Pancreas (tissue), 10 donors: ENCODE measurements around the gene RNF182. TPM values are rescaled to one million over a fixed set of nuclear protein-coding genes. Genes with fewer than 3 reads are reported as not detected.
A peak's percentile ranks its signal among the peaks of the same experiment; 100 is the strongest.

ENCODE experiments used
- ATAC-seq, 4 donors: fragments of 200-7000 bp; cut with Tn5 transposase; one replicate each; pipeline versions ENCODE4 v1.8.0 to v1.9.1; 2020; ENCODE audit warnings: mild to moderate bottlenecking in 4 of 4, moderate library complexity in 4 of 4
- DNase-seq, 6 donors: peaks; one replicate each; pipeline ENCODE4 v3.0.0-alpha.2; 2020
- FAIRE-seq: peaks from 2 replicates; lab custom pipeline; 2012; peaks lifted over from hg19 to GRCh38; lab: Jason Lieb, UNC
- H3K27ac ChIP-seq, 4 donors: fragments of 200-600 bp; sonication (generic); 1 replicate in 3 of 4; 2 replicates in 1 of 4; pipeline versions ENCODE4 v1.5.0 to v1.8.0; 2020
- H3K27me3 ChIP-seq, 4 donors: fragments of 200-600 bp; one replicate each; pipeline ENCODE4 v1.8.0; 2021
- H3K36me3 ChIP-seq, 3 donors: fragments of 200-600 bp; sonication (generic) in 1 of 3; one replicate each; pipeline versions ENCODE4 v1.5.0 to v1.8.0; 2020 to 2021
- H3K4me1 ChIP-seq, 3 donors: fragments of 200-600 bp; one replicate each; pipeline ENCODE4 v1.8.0; 2021
- H3K4me3 ChIP-seq, 4 donors: fragments of 200-600 bp; sonication (generic) in 2 of 4; one replicate each; pipeline versions ENCODE4 v1.5.0 to v1.8.0; 2020 to 2021
- H3K9me3 ChIP-seq, 4 donors: fragments of 200-600 bp; one replicate each; pipeline ENCODE4 v1.8.0; 2021
- CTCF ChIP-seq, 4 donors: fragments of 200-600 bp; sonication (generic) in 3 of 4; IDR thresholded peaks; one replicate each; pipeline versions ENCODE4 v1.5.0 to v1.8.0; 2021; ENCODE audit warnings: antibody characterized with exemption in 4 of 4
- WGBS, 2 donors: extraction: QIAGEN DNeasy Blood & Tissue Kit; methylation state at CpG; one replicate each; pipeline ENCODE4 v1.1.7; 2013; 5-methylcytosine and 5-hydroxymethylcytosine counted together
- intact Hi-C, 3 donors: fragments of 100-400 bp; cut with DNase I; formaldehyde crosslinking; loops; one replicate each; pipeline versions ENCODE4 v1.11.1 to v1.14.2; 2022
- polyA plus RNA-seq, 2 donors: library from polyadenylated mRNA; stranded (reverse); fragments of 200-250 nt; gene quantifications; one replicate each; pipeline ENCODE4 v1.2.3, GENCODE V29; 2013
- total RNA-seq, 6 donors: library from RNA; stranded (reverse); fragmentation: NEBNext Ultra II Directional in 4 of 6; extraction: Animal tissue kit (Norgen Biotek cat#: 25700) in 4 of 6; gene quantifications; one replicate each; pipeline versions ENCODE4 v1.2.1 to v1.2.4, GENCODE V29; 2021 to 2023
- donor health status: healthy with polysubstance abuse.
- donor health status: DM: no; HTN: no; CAD: no; lungs with moderate emphysema.
- donor health status: DM: no; HTN: no; CAD: no.
- donor health status: control.
- donor health status: control.
- donor health status: Bipolar disorder and iron deficiency.
- donor health status: DM: yes; HTN: yes; CAD: no.
- donor health status: DM: no; HTN: no; CAD: no.
- donor health status: DM: no; HTN: no; CAD: no.
- donor health status: DM: yes; HTN: yes; CAD: no.

Gene RNF182
- total and polyA plus RNA-seq, 8 donors = 0.34 to 2.2 (median 0.77) TPM

GRCh38 chr6:14002176-14002947 is 77.6 kb downstream of the RNF182 start:
- Histone ChIP-seq H3K9me3 (no peaks in the 10 kb centered on the region), H3K36me3 (no peaks in the 10 kb centered on the region), H3K4me1 (no peaks in the 10 kb centered on the region), H3K27ac (no peak overlapping the region), H3K27me3 (no peaks in the 10 kb centered on the region), H3K4me3 (no peak overlapping the region)
- ATAC-seq (no peak), DNase-seq (peak in 1 of 6 donors; percentile 40), FAIRE-seq (no peak)
- intact Hi-C loops = no loop called here
- WGBS, 2 donors = 93 to 96% methylated on average over 45 to 47 of the region's 47 CpGs
- TF ChIP-seq CTCF (IDR thresholded peaks at IDR 0.05) = no peak

DNA sequence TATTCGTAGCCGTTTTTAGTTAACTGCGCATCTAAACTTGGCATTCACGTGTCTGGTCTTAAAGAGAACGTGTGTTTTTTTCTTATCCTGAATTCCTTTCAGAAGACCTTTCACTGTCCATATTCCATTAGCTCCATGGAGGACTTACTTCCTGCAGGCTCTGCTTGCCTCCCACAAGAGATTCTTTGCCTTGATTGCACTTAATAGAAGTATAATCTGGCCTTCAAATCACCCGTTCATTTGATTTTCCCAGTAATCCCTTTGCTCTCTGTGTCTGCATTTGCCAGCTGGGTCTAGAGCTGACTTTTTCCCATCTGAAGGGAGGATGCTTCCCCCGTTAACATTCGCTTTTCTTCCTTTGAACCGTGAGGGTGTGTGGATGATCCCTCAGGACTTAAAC is 79.5 kb downstream of the RNF182 start:
- intact Hi-C loops = no loop called here
- H3K4me3 ChIP-seq = no peak overlapping the region
- ATAC-seq (no peak), FAIRE-seq (no peak), DNase-seq (no peak)
- TF ChIP-seq CTCF (IDR thresholded peaks at IDR 0.05) = no peak
- no peaks in the 10 kb centered on the region for H3K36me3 ChIP-seq
- H3K9me3 ChIP-seq = no peaks in the 10 kb centered on the region
- H3K27ac ChIP-seq = no peak overlapping the region
- no peaks in the 10 kb centered on the region for H3K4me1 ChIP-seq
- no peaks in the 10 kb centered on the region for H3K27me3 ChIP-seq
- WGBS, 2 donors = 72 to 75% methylated on average over 9 of the region's 9 CpGs

- FAIRE-seq (no peak), DNase-seq (no peak), ATAC-seq (no peak)
- no peaks in the 10 kb centered on the region for H3K27me3 ChIP-seq
- no peaks in the 10 kb centered on the region for H3K9me3 ChIP-seq
- no peak overlapping the region for H3K27ac ChIP-seq
- H3K36me3 ChIP-seq = no peaks in the 10 kb centered on the region
- WGBS, 2 donors = 66 to 78% methylated on average over 5 of the region's 5 CpGs
- intact Hi-C loops = no loop called here
- no peak overlapping the region for H3K4me3 ChIP-seq
- no peak for TF ChIP-seq CTCF (IDR thresholded peaks at IDR 0.05)
- H3K4me1 ChIP-seq = no peaks in the 10 kb centered on the region
These were observed 84.1 kb downstream of the RNF182 start for GRCh38 chr6:14008809-14009208.

- DNase-seq = no peak
- Histone ChIP-seq H3K4me1 (no peaks in the 10 kb centered on the region), H3K4me3 (no peak overlapping the region), H3K27ac (no peak overlapping the region), H3K9me3 (no peaks in the 10 kb centered on the region), H3K36me3 (no peaks in the 10 kb centered on the region), H3K27me3 (no peaks in the 10 kb centered on the region)
- intact Hi-C loops = no loop called here
- ATAC-seq = no peak
- FAIRE-seq = no peak
- no peak for TF ChIP-seq CTCF (IDR thresholded peaks at IDR 0.05)
- 64 to 70% methylated on average over 3 of the region's 3 CpGs for WGBS, 2 donors
These were observed 84.7 kb downstream of the RNF182 start for GRCh38 chr6:14009431-14009830.

DNA sequence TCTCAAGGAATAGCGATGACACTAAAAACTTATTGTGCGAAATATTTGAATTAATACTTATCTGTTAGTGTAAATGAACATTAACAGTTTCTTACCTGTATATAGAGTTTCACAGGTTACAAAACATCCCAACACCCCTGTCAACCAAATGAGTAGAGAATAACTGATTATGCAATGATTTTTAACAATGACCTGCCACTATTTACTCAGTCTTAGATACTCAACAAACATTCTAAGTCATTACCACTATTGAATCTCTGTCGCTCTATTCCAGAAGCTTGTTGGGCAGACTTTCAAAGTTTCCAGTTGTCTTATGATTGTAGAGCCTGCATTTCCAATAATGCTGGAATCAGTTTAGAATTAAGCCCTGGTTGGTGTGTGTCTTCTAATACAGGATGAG is 85.5 kb downstream of the RNF182 start:
- H3K27me3 ChIP-seq = no peaks in the 10 kb centered on the region
- no peaks in the 10 kb centered on the region for H3K9me3 ChIP-seq
- DNase-seq = no peak
- intact Hi-C loops = no loop called here
- whole genome bisulfite sequencing, 2 donors = 58 to 71% methylated on average over 3 of the region's 3 CpGs
- H3K4me1 ChIP-seq = no peaks in the 10 kb centered on the region
- no peak for FAIRE-seq
- no peak overlapping the region for H3K4me3 ChIP-seq
- no peaks in the 10 kb centered on the region for H3K36me3 ChIP-seq
- no peak overlapping the region for H3K27ac ChIP-seq
- ATAC-seq = no peak
- TF ChIP-seq CTCF (IDR thresholded peaks at IDR 0.05) = no peak
